ENCODE data around the gene SMIM32.

DNA sequence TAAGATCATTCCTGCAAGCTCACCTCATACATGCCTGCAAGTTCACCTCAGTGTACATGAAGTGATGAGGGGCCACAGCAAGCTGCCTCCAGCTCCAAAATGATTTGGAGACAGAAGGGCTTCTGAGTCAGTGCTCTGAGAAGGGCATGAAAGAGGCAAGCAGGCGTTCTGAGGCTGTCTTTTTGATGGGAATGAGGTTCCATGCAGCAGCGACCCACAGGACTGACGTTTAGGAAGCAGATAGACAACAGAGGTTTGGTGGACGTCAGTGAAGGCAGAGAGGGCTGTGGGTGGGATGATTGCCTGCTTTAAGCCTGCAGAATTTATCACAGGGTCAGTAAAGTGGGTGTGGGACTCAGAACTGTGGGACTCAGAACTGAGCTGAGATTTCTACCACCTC is 8.9 kb upstream of the SMIM32 start:
- TF ChIP-seq, protein P1, sequence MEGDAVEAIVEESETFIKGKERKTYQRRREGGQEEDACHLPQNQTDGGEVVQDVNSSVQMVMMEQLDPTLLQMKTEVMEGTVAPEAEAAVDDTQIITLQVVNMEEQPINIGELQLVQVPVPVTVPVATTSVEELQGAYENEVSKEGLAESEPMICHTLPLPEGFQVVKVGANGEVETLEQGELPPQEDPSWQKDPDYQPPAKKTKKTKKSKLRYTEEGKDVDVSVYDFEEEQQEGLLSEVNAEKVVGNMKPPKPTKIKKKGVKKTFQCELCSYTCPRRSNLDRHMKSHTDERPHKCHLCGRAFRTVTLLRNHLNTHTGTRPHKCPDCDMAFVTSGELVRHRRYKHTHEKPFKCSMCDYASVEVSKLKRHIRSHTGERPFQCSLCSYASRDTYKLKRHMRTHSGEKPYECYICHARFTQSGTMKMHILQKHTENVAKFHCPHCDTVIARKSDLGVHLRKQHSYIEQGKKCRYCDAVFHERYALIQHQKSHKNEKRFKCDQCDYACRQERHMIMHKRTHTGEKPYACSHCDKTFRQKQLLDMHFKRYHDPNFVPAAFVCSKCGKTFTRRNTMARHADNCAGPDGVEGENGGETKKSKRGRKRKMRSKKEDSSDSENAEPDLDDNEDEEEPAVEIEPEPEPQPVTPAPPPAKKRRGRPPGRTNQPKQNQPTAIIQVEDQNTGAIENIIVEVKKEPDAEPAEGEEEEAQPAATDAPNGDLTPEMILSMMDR (IDR thresholded peaks at IDR 0.05) = no peak
- TF ChIP-seq POLR2A (IDR thresholded peaks at IDR 0.05) (no peak), EP300 (IDR thresholded peaks at IDR 0.05) (no peak)
